K562 (cell line): Measurements from ENCODE around the gene WDR18. TPM values are rescaled to one million over a fixed set of nuclear protein-coding genes. Genes with fewer than 3 reads are reported as not detected.
A peak's percentile ranks its signal among the peaks of the same experiment; 100 is the strongest.

Experiments used
- CREB5 ChIP-seq: fragments of 250-450 bp; sonication (Bioruptor Pico); IDR thresholded peaks from 2 replicates; pipeline ENCODE4 v1.5.0; 2020; ENCODE audit warnings: mild to moderate bottlenecking
- E2F1 ChIP-seq: sonication (generic); formaldehyde crosslinking; IDR thresholded peaks from 2 replicates; pipeline ENCODE4 v1.8.1; 2023; ENCODE audit warnings: mild to moderate bottlenecking, missing genetic modification reagents, moderate library complexity
- FOXA1 ChIP-seq: fragments of 450-650 bp; IDR thresholded peaks from 2 replicates; pipeline ENCODE4 v1.6.1; 2016; ENCODE audit warnings: mild to moderate bottlenecking, borderline replicate concordance
- GABPB1 ChIP-seq: sonication (generic); formaldehyde crosslinking; IDR thresholded peaks from 2 replicates; pipeline ENCODE4 v1.8.0; 2022; ENCODE audit warnings: mild to moderate bottlenecking, missing genetic modification reagents
- KDM1A ChIP-seq, 2 experiments: fragments of 450-650 bp; IDR thresholded peaks; 2 replicates each; pipeline ENCODE4 v1.6.1; 2016; ENCODE audit warnings: mild to moderate bottlenecking in 2 of 2
- LARP7 ChIP-seq: fragments of 450-650 bp; IDR thresholded peaks from 2 replicates; pipeline ENCODE4 v1.6.1; 2016
- MBD2 ChIP-seq: sonication (generic); IDR thresholded peaks from 2 replicates; pipeline ENCODE4 v1.6.1; 2016; ENCODE audit warnings: low read depth, borderline replicate concordance
- NEUROD1 ChIP-seq: fragments of 150-350 bp; IDR thresholded peaks from 2 replicates; pipeline ENCODE4 v1.6.1; 2014; ENCODE audit warnings: borderline replicate concordance, low read length, low read depth; ENCODE audit not compliant: partially characterized antibody
- REST ChIP-seq, 2 experiments: fragments of 450-650 bp; formaldehyde crosslinking in 1 of 2; IDR thresholded peaks; 2 replicates each; pipeline versions ENCODE4 v1.4.0 to v1.6.1; 2014 to 2020; ENCODE audit warnings: mild to moderate bottlenecking in 2 of 2, borderline replicate concordance in 1 of 2, low read depth in 1 of 2
- TCF7 ChIP-seq: sonication (generic); IDR thresholded peaks from 2 replicates; pipeline ENCODE4 v1.6.1; 2016; ENCODE audit warnings: antibody characterized with exemption, borderline replicate concordance
- TFAP4 ChIP-seq: sonication (generic); formaldehyde crosslinking; IDR thresholded peaks from 2 replicates; pipeline ENCODE4 v1.8.0; 2022; ENCODE audit warnings: missing genetic modification reagents, mild to moderate bottlenecking, moderate library complexity, borderline replicate concordance
- U2AF2 ChIP-seq: fragments of 200-400 bp; formaldehyde crosslinking; optimal IDR thresholded peaks from 2 replicates; pipeline ENCODE3; 2017; ENCODE audit warnings: low read depth, mild to moderate bottlenecking, low read length
- ZBTB34 ChIP-seq: fragments of 250-450 bp; sonication (Bioruptor Pico); IDR thresholded peaks from 2 replicates; pipeline ENCODE4 v1.8.0; 2021; ENCODE audit warnings: mild to moderate bottlenecking, moderate library complexity
- polyA plus RNA-seq, 8 experiments: library from polyadenylated mRNA; depleted of rRNA in 4 of 8; stranded (reverse) in 5 of 8; unstranded in 3 of 8; fragments of >200 nt; fragmentation: Nextera tagmentation in 2 of 8; fragmentation: Illumina TruSeq in 1 of 8; extraction: Ambion mirVana in 2 of 8; extraction: Trizol in 1 of 8; gene quantifications; 2 replicates each; pipeline versions ENCODE4 v1.2.1 to v1.2.3, GENCODE V29; 2011 to 2014; ENCODE audit warnings: inconsistent platforms in 1 of 8, missing spikeins in 1 of 8
- total RNA-seq, 7 experiments: library from RNA; depleted of rRNA in 6 of 7; stranded (reverse); fragments of >200 nt in 6 of 7; fragmentation: Illumina TruSeq in 2 of 7; extraction: Trizol in 2 of 7; gene quantifications; 2 replicates each; pipeline versions ENCODE4 v1.2.1 to v1.2.3, GENCODE V29; 2011 to 2021; ENCODE audit warnings: low replicate concordance in 1 of 7

The WDR18 gene
- total and polyA plus RNA-seq, 9 of the 15 experiments (the other 6 are each of a cell fraction or from before 2014, with no cell fraction given), result 0.65 to 181 (median 30.1) TPM

GRCh38 chr19:958967-959855 lies 24.9 kb upstream of the WDR18 start (continued):
- TF ChIP-seq REST (IDR thresholded peaks at IDR 0.05; ENCODE audit: borderline replicate concordance) (peak; percentile 29; the same call in 1 of the 2 replicates), REST (CRISPR knock-in tag; IDR thresholded peaks at IDR 0.05; ENCODE audit: low read depth) (no peak), KDM1A (IDR thresholded peaks at IDR 0.05) (peak; percentile 62 to 78), NEUROD1 (peak; percentile 41), ZBTB34 (CRISPR knock-in tag) (no peak), CREB5 (CRISPR knock-in tag) (no peak), E2F1 (CRISPR knock-in tag) (0 out of 2 replicates have a peak, but pooled peaks have one; percentile 23), U2AF2 (no peak), MBD2 (no peak; the same call in 1 of the 2 replicates), TFAP4 (CRISPR knock-in tag) (peak; percentile 76), LARP7 (no peak), GABPB1 (CRISPR knock-in tag) (0 out of 2 replicates have a peak, but pooled peaks have one; percentile 21), TCF7 (peak; percentile 86), FOXA1 (no peak)
